H1 (cell line): ENCODE results near the gene TLR9. TPM values are rescaled to one million over a fixed set of nuclear protein-coding genes. Genes with fewer than 3 reads are reported as not detected.

Experiments
- CTCF ChIA-PET: fragments of 300-600 bp; sonication (Branson Sonifier 250); formaldehyde crosslinking; loops from one replicate; lab custom pipeline; 2021; ENCODE audit not compliant: partially characterized antibody; lab: Charles Lee
- POLR2A ChIA-PET: fragments of 300-600 bp; sonication (Branson Sonifier 250); formaldehyde crosslinking; loops from one replicate; lab custom pipeline; 2021; ENCODE audit warnings: inconsistent platforms; ENCODE audit not compliant: partially characterized antibody; lab: Charles Lee
- DNase-seq, 2 experiments: peaks; one replicate each; pipeline versions ENCODE4 v3.0.0 to v3.0.0-alpha.2; 2010 to 2022; ENCODE audit warnings: low spot score in 2 of 2, low read depth in 1 of 2, mixed read lengths in 1 of 2
- FAIRE-seq: peaks from 2 replicates; lab custom pipeline; 2011; peaks lifted over from hg19 to GRCh38; lab: Jason Lieb, UNC
- H2AFZ ChIP-seq: 2 replicates; pipeline ENCODE4 v1.8.1; 2012; ENCODE audit warnings: low read length, inconsistent platforms
- H2AK5ac ChIP-seq: 2 replicates; pipeline ENCODE4 v1.6.1; 2013; ENCODE audit warnings: low read depth, low read length
- H2BK120ac ChIP-seq: replicated peaks from 2 replicates; pipeline ENCODE3; 2013; ENCODE audit warnings: low read depth, low read length, inconsistent platforms
- H2BK12ac ChIP-seq: 2 replicates; pipeline ENCODE4 v1.6.1; 2013; ENCODE audit warnings: low read depth, low read length
- H2BK15ac ChIP-seq: 2 replicates; pipeline ENCODE4 v1.6.1; 2013; ENCODE audit warnings: low read length
- H2BK20ac ChIP-seq: 2 replicates; pipeline ENCODE4 v1.6.1; 2013; ENCODE audit warnings: low read length
- H2BK5ac ChIP-seq: 2 replicates; pipeline ENCODE4 v1.6.1; 2013; ENCODE audit warnings: low read depth, low read length
- H3K14ac ChIP-seq: 2 replicates; pipeline ENCODE4 v1.6.1; 2013; ENCODE audit warnings: inconsistent platforms; ENCODE audit not compliant: insufficient read length
- H3K18ac ChIP-seq: 2 replicates; pipeline ENCODE4 v1.6.1; 2013; ENCODE audit warnings: low read length; ENCODE audit errors: extremely low read depth
- H3K23ac ChIP-seq: 2 replicates; pipeline ENCODE4 v1.6.1; 2013; ENCODE audit warnings: inconsistent platforms; ENCODE audit not compliant: insufficient read length
- H3K23me2 ChIP-seq: 2 replicates; pipeline ENCODE4 v1.6.1; 2013; ENCODE audit warnings: low read depth, low read length
- H3K27ac ChIP-seq: 2 replicates; pipeline ENCODE4 v1.6.1; 2011; ENCODE audit warnings: low read depth, low read length, inconsistent platforms
- H3K27me3 ChIP-seq, 4 experiments: replicated peaks in 1 of 4; 1 replicate in 1 of 4; 2 replicates in 3 of 4; pipeline versions ENCODE4 v1.6.1 to v1.8.1; 2011 to 2013; ENCODE audit warnings: low read length in 3 of 4, mild to moderate bottlenecking in 3 of 4, inconsistent platforms in 2 of 4, mixed read lengths in 2 of 4, moderate library complexity in 1 of 4; ENCODE audit not compliant: control insufficient read depth in 3 of 4, insufficient read depth in 3 of 4; ENCODE audit errors: extremely low read depth in 1 of 4
- H3K36me3 ChIP-seq, 4 experiments: 2 replicates each; pipeline versions ENCODE4 v1.6.1 to v1.8.1; 2011 to 2013; ENCODE audit warnings: mild to moderate bottlenecking in 4 of 4, low read length in 3 of 4, moderate library complexity in 2 of 4, control low read depth in 1 of 4, inconsistent platforms in 1 of 4; ENCODE audit not compliant: insufficient read depth in 4 of 4, control insufficient read depth in 2 of 4
- H3K4ac ChIP-seq: replicated peaks from 2 replicates; pipeline ENCODE3; 2013; ENCODE audit warnings: low read length, low read depth, mixed read lengths, inconsistent platforms; ENCODE audit not compliant: insufficient read length
- H3K4me1 ChIP-seq, 4 experiments: replicated peaks in 1 of 4; 1 replicate in 1 of 4; 2 replicates in 3 of 4; pipeline versions ENCODE4 v1.6.1 to v1.8.1; 2011 to 2013; ENCODE audit warnings: low read length in 3 of 4, inconsistent platforms in 2 of 4, mixed read lengths in 1 of 4; ENCODE audit not compliant: insufficient read depth in 4 of 4, control insufficient read depth in 3 of 4
- H3K4me2 ChIP-seq, 2 experiments: 2 replicates each; pipeline versions ENCODE4 v1.6.1 to v1.8.1; 2011 to 2013; ENCODE audit warnings: low read depth in 2 of 2, low read length in 2 of 2, control low read depth in 1 of 2, inconsistent platforms in 1 of 2, mild to moderate bottlenecking in 1 of 2; ENCODE audit not compliant: insufficient read depth in 1 of 2
- H3K4me3 ChIP-seq, 4 experiments: fragments of 200-600, 300-600 bp in 1 of 4; sonication (generic), shearing (Covaris generic), sonication (Bioruptor Twin) in 1 of 4; 2 replicates each; pipeline versions ENCODE4 v1.5.1 to v1.8.1; 2011 to 2016; ENCODE audit warnings: low read length in 4 of 4, low read depth in 3 of 4, control low read depth in 2 of 4, inconsistent platforms in 2 of 4, mild to moderate bottlenecking in 2 of 4, mixed read lengths in 1 of 4, moderate library complexity in 1 of 4; ENCODE audit not compliant: insufficient read depth in 2 of 4; ENCODE audit errors: extremely low read depth in 1 of 4
- H3K56ac ChIP-seq: replicated peaks from 2 replicates; pipeline ENCODE3; 2013; ENCODE audit warnings: low read depth, mild to moderate bottlenecking, mixed read lengths, low read length, inconsistent platforms; ENCODE audit not compliant: insufficient read length
- H3K79me1 ChIP-seq: 2 replicates; pipeline ENCODE4 v1.6.1; 2013; ENCODE audit warnings: low read depth, low read length, control low read depth
- H3K79me2 ChIP-seq, 2 experiments: 2 replicates each; pipeline versions ENCODE4 v1.6.1 to v1.8.1; 2012 to 2013; ENCODE audit warnings: low read length in 2 of 2, mild to moderate bottlenecking in 2 of 2, inconsistent platforms in 1 of 2; ENCODE audit not compliant: insufficient read depth in 2 of 2, control insufficient read depth in 1 of 2
- H3K9ac ChIP-seq, 4 experiments: replicated peaks in 1 of 4; 1 replicate in 1 of 4; 2 replicates in 3 of 4; pipeline versions ENCODE4 v1.6.1 to v1.8.1; 2011 to 2013; ENCODE audit warnings: low read depth in 3 of 4, low read length in 3 of 4, control low read depth in 2 of 4, mild to moderate bottlenecking in 2 of 4, moderate library complexity in 2 of 4, inconsistent platforms in 1 of 4; ENCODE audit errors: extremely low read depth in 1 of 4
- H3K9me3 ChIP-seq, 2 experiments: 2 replicates each; pipeline versions ENCODE4 v1.6.1 to v1.8.1; 2012 to 2013; ENCODE audit warnings: mild to moderate bottlenecking in 2 of 2, moderate library complexity in 2 of 2, control low read depth in 1 of 2, inconsistent platforms in 1 of 2, low read depth in 1 of 2, low read length in 1 of 2, mixed read lengths in 1 of 2; ENCODE audit not compliant: insufficient read depth in 2 of 2
- H4K20me1 ChIP-seq, 2 experiments: replicated peaks in 1 of 2; 2 replicates each; pipeline versions ENCODE3 to v1.8.1; 2011 to 2013; ENCODE audit warnings: inconsistent platforms in 2 of 2, low read length in 2 of 2, mild to moderate bottlenecking in 1 of 2; ENCODE audit not compliant: insufficient read depth in 2 of 2, control insufficient read depth in 1 of 2
- H4K5ac ChIP-seq: 2 replicates; pipeline ENCODE4 v1.6.1; 2013; ENCODE audit warnings: low read length, low read depth, mixed read lengths, inconsistent platforms; ENCODE audit not compliant: insufficient read length
- H4K8ac ChIP-seq: 2 replicates; pipeline ENCODE4 v1.8.0; 2013; ENCODE audit warnings: mild to moderate bottlenecking, moderate library complexity, low read length, inconsistent platforms; ENCODE audit not compliant: insufficient read depth; ENCODE audit errors: extremely low read depth
- H4K91ac ChIP-seq: replicated peaks from 2 replicates; pipeline ENCODE3; 2013; ENCODE audit warnings: low read length, mixed read lengths, inconsistent platforms; ENCODE audit not compliant: insufficient read length
- CBX5 ChIP-seq: fragments of 300-800, 300-1000 bp; sonication (generic); IDR thresholded peaks from 2 replicates; pipeline ENCODE4 v1.7.1; 2016; ENCODE audit warnings: antibody characterized with exemption, low read length, low read depth
- CBX8 ChIP-seq: fragments of 300-800, 300-1000 bp; sonication (generic); IDR thresholded peaks from 2 replicates; pipeline ENCODE4 v1.7.1; 2016; ENCODE audit warnings: low read depth, low read length, borderline replicate concordance
- CHD1 ChIP-seq: IDR thresholded peaks from 2 replicates; pipeline ENCODE4 v1.6.1; 2012; ENCODE audit warnings: low read depth, low read length, improper control_type of control experiment
- EZH2 ChIP-seq: fragments of 200-600 bp; sonication (generic); IDR thresholded peaks from 2 replicates; pipeline ENCODE4 v1.7.1; 2012; ENCODE audit warnings: low read depth, mild to moderate bottlenecking, moderate library complexity, low read length, inconsistent platforms; ENCODE audit not compliant: severe bottlenecking
- HDAC6 ChIP-seq: IDR thresholded peaks from one replicate; pipeline ENCODE4 v1.7.1; 2012; ENCODE audit warnings: low read depth, mild to moderate bottlenecking, inconsistent platforms, low read length, moderate library complexity
- JUN ChIP-seq: IDR thresholded peaks from 2 replicates; pipeline ENCODE4 v1.6.1; 2011; ENCODE audit warnings: low read depth, mild to moderate bottlenecking, improper control_type of control experiment, low read length
- KDM4A ChIP-seq: IDR thresholded peaks from one replicate; pipeline ENCODE4 v1.7.1; 2012; ENCODE audit warnings: low read depth, mild to moderate bottlenecking, moderate library complexity, low read length, inconsistent platforms; ENCODE audit not compliant: severe bottlenecking
- NANOG ChIP-seq: IDR thresholded peaks from 2 replicates; pipeline ENCODE4 v1.6.1; 2011; ENCODE audit warnings: low read length, low read depth, mild to moderate bottlenecking, inconsistent platforms; ENCODE audit not compliant: insufficient read depth, poor library complexity, severe bottlenecking
- POLR2A ChIP-seq, 2 experiments: IDR thresholded peaks; 1 replicate in 1 of 2; 2 replicates in 1 of 2; pipeline ENCODE4 v1.6.1; 2011; ENCODE audit warnings: low read depth in 2 of 2, low read length in 2 of 2, mild to moderate bottlenecking in 2 of 2; ENCODE audit errors: control extremely low read depth in 1 of 2
- POU5F1 ChIP-seq: IDR thresholded peaks from 2 replicates; pipeline ENCODE4 v1.6.1; 2011; ENCODE audit warnings: low read depth, mild to moderate bottlenecking, low read length, moderate library complexity
- SIRT6 ChIP-seq: IDR thresholded peaks from one replicate; pipeline ENCODE4 v1.7.1; 2012; ENCODE audit warnings: low read length, inconsistent platforms
- TBP ChIP-seq: IDR thresholded peaks from 2 replicates; pipeline ENCODE4 v1.6.1; 2011; ENCODE audit warnings: low read depth, low read length, improper control_type of control experiment
- USF2 ChIP-seq: IDR thresholded peaks from 2 replicates; pipeline ENCODE4 v1.6.1; 2011; ENCODE audit warnings: low read length, improper control_type of control experiment
- WGBS, 2 experiments: shearing (Covaris generic) in 1 of 2; methylation state at CpG; one replicate each; pipeline versions ENCODE4 v1.1.6 to v1.1.7; 2013 to 2015; ENCODE audit warnings: low lambda C conversion rate in 2 of 2, mixed read lengths in 2 of 2, inconsistent platforms in 1 of 2, low coverage in 1 of 2, missing lambda C conversion rate in 1 of 2; ENCODE audit not compliant: insufficient replicate concordance in 2 of 2, insufficient coverage in 1 of 2, insufficient read length in 1 of 2; ENCODE audit errors: extremely low coverage in 1 of 2, missing lambda C conversion rate in 1 of 2; 5-methylcytosine and 5-hydroxymethylcytosine counted together
- polyA plus RNA-seq, 7 experiments: library from polyadenylated mRNA; depleted of rRNA in 3 of 7; stranded (reverse) in 5 of 7; unstranded in 2 of 7; fragments of >200 nt in 5 of 7; fragments of 200-250 nt in 2 of 7; gene quantifications; 1 replicate in 5 of 7; 2 replicates in 1 of 7; 4 replicates in 1 of 7; pipeline versions ENCODE4 v1.2.1 to v1.2.3, GENCODE V29; 2011 to 2013; ENCODE audit warnings: missing spikeins in 2 of 7, mixed read lengths in 2 of 7
- total RNA-seq: library from RNA; stranded (reverse); fragmentation: NEBNext Ultra II Directional; extraction: Animal tissue kit (Norgen Biotek cat#: 25700); gene quantifications from 2 replicates; pipeline ENCODE4 v1.2.1, GENCODE V29; 2021

The TLR9 gene
- total and polyA plus RNA-seq, 2 of the 8 experiments (the other 6 are each of a cell fraction or from before 2014, with no cell fraction given): 0.05 TPM; not detected in 1

DNA sequence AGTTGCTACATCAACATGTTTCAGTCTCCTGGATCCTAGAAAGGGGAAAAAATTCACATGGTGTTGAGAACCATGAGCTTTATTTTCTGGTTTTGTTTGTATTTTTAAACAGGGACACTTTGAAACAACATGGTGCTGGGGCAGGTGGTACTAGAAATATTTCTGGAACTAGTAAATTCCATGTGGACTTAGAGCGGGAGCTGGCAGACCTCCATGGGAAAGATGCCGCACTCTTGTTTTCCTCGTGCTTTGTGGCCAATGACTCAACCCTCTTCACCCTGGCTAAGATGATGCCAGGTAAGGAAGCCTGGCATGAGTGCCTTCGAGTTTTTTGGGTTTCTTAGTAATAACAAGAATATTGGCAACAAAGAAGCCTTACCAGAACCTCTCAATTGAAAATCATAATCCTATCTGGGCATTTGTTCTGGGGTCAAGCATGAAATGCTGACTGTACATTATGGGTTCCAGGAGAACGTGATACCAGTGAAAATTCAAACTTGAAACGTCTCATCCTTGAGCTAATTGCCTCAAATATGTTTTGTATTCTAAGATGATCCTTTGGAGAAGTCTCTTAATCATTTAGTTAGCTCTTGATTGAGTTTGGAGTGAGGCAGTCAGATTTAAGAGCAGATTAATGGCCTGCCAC lies 19.6 kb downstream of the TLR9 start:
- no peaks in the 10 kb centered on the region for H3K4me1 ChIP-seq
- H2BK12ac ChIP-seq: no peak overlapping the region
- H2AFZ ChIP-seq: no peak overlapping the region
- no peak overlapping the region for H2BK15ac ChIP-seq
- H4K5ac ChIP-seq: no peak overlapping the region
- H3K4me2 ChIP-seq: no peak overlapping the region
- H2AK5ac ChIP-seq: no peak overlapping the region
- H2BK5ac ChIP-seq: no peak overlapping the region
- H3K9me3 ChIP-seq: no peaks in the 10 kb centered on the region
- no peak overlapping the region for H2BK20ac ChIP-seq
- no peaks in the 10 kb centered on the region for H3K79me1 ChIP-seq
- FAIRE-seq (no peak), DNase-seq (no peak)
- H2BK120ac ChIP-seq: no peak overlapping the region
- no peaks in the 10 kb centered on the region for H3K79me2 ChIP-seq
- CTCF ChIA-PET: interaction anchor here (0.6 to 4.1 kb wide), 8 partner anchors 9 to 459 kb away, joined by 3 to 28 read pairs (median 4); partner anchors contain the start of gene ACY1
- no peak overlapping the region for H3K4me3 ChIP-seq
- H3K27me3 ChIP-seq: no peaks in the 10 kb centered on the region
- 94% methylated on average over 6 of the region's 6 CpGs; no CpG with 5 or more reads in 1 of the 2 experiments for WGBS, 2 experiments
- H3K36me3 ChIP-seq: peaks cover 47 to 94% (median 77%) of the 10 kb centered on the region in 4 experiments
- H3K14ac ChIP-seq: no peak overlapping the region
- H4K91ac ChIP-seq: no peak overlapping the region
- no peak overlapping the region for H3K4ac ChIP-seq
- POLR2A ChIA-PET: interaction anchor here (1.5 kb wide), 1 partner anchor 73 kb away, joined by 4 read pairs; the partner anchor contains the start of gene WDR82
- peaks cover 0 to 1% of the 10 kb centered on the region in 2 experiments for H4K20me1 ChIP-seq
- no peak overlapping the region for H3K23ac ChIP-seq
- no peak overlapping the region for H3K9ac ChIP-seq
- no peaks in the 10 kb centered on the region for H3K23me2 ChIP-seq
- no peak overlapping the region for H3K27ac ChIP-seq
- H3K18ac ChIP-seq: no peak overlapping the region
- H4K8ac ChIP-seq: no peak overlapping the region
- no peak overlapping the region for H3K56ac ChIP-seq
- TF ChIP-seq CHD1 (no peak), CBX8 (no peak), JUN (no peak), HDAC6 (no peak), USF2 (no peak), CBX5 (no peak), KDM4A (no peak), POLR2A (IDR thresholded peaks at IDR 0.05; ENCODE audit: control extremely low read depth in 1 of 2, low read depth in 2 of 2, low read length in 2 of 2) (no peak), SIRT6 (no peak), TBP (no peak), NANOG (no peak), EZH2 (no peak), POU5F1 (no peak)
